Fibroblast of skin of right quadriceps (primary cell): Measurements from ENCODE around the gene THAP12.
A peak's percentile ranks its signal among the peaks of the same experiment; 100 is the strongest.
"Not testable (repeated sequence)": the region's sequence is repeated elsewhere in the genome, so short reads cannot be mapped to it uniquely, and the experiment has no call there.

ENCODE experiments used
- DNase-seq: peaks from one replicate; pipeline ENCODE4 v3.0.0-alpha.2; 2013

THAP12 gene

GRCh38 chr11:76380977-76381719, at the start of gene THAP12, which contains the start of gene GVQW3:
THAP12 (minus strand) TSS chr11:76381132; CDS start chr11:76380836, 296 bp downstream.
GVQW3 (plus strand) TSS chr11:76381323; CDS start chr11:76381829, 506 bp downstream.
- DNase-seq: peak; percentile 98

- DNase-seq: no peak
Measured at GRCh38 chr11:76426660-76427059, 45.7 kb upstream of the THAP12 start.

GRCh38 chr11:76424891-76425290, 44.0 kb upstream of the THAP12 start:
- DNase-seq: no peak

GRCh38 chr11:76424379-76424778, 43.4 kb upstream of the THAP12 start:
- DNase-seq: no peak

GRCh38 chr11:76419896-76420295, 39.0 kb upstream of the THAP12 start:
- no peak for DNase-seq

- no peak for DNase-seq
Measured at GRCh38 chr11:76415073-76415472, 34.1 kb upstream of the THAP12 start.

GRCh38 chr11:76410851-76411357, 30.0 kb upstream of the THAP12 start:
- DNase-seq: no peak

- DNase-seq: no peak
Measured at GRCh38 chr11:76408171-76408965, 27.4 kb upstream of the THAP12 start.

- DNase-seq: no peak
Measured at GRCh38 chr11:76406359-76406758, 25.4 kb upstream of the THAP12 start.

- not testable (repeated sequence) for DNase-seq
Measured at GRCh38 chr11:76401484-76401883, 20.6 kb upstream of the THAP12 start.

- no peak for DNase-seq
Measured at GRCh38 chr11:76400967-76401366, 20.0 kb upstream of the THAP12 start.

- DNase-seq: no peak
Measured at GRCh38 chr11:76397383-76397782, 16.5 kb upstream of the THAP12 start.

GRCh38 chr11:76395296-76395695, 14.4 kb upstream of the THAP12 start:
- no peak for DNase-seq

GRCh38 chr11:76394411-76394810, 13.5 kb upstream of the THAP12 start:
- DNase-seq: no peak

- no peak for DNase-seq
Measured at GRCh38 chr11:76392870-76393269, 11.9 kb upstream of the THAP12 start.

GRCh38 chr11:76391811-76392475, 11.0 kb upstream of the THAP12 start:
- no peak for DNase-seq

GRCh38 chr11:76391021-76391420, 10.1 kb upstream of the THAP12 start:
- DNase-seq: no peak

- DNase-seq: no peak
Measured at GRCh38 chr11:76388408-76388807, 7.5 kb upstream of the THAP12 start.

- DNase-seq: no peak
Measured at GRCh38 chr11:76385903-76386302, 5.0 kb upstream of the THAP12 start.

- no peak for DNase-seq
Measured at GRCh38 chr11:76382209-76382608, 1.3 kb upstream of the THAP12 start.

GRCh38 chr11:76380159-76380976, 564 bp downstream of the THAP12 start:
- peak; percentile 11 for DNase-seq

GRCh38 chr11:76379807-76380158, 1.1 kb downstream of the THAP12 start:
- DNase-seq: no peak
